Esophagus muscularis mucosa (tissue), 4 donors: ENCODE measurements around the gene CLIC1. TPM values are rescaled to one million over a fixed set of nuclear protein-coding genes. Genes with fewer than 3 reads are reported as not detected.

Experiments
- DNase-seq: peaks from one replicate; pipeline ENCODE4 v3.0.0-alpha.2; 2017; ENCODE audit errors: extremely low spot score
- H3K27ac ChIP-seq, 4 donors: fragments of 200-600 bp; sonication (generic); replicated peaks in 1 of 4; 1 replicate in 3 of 4; 2 replicates in 1 of 4; pipeline ENCODE4 v1.5.1; 2016 to 2019; ENCODE audit warnings: mild to moderate bottlenecking in 1 of 4
- H3K27me3 ChIP-seq, 4 donors: fragments of 200-600 bp; sonication (generic); one replicate each; pipeline versions ENCODE4 v1.5.1 to v1.6.0; 2016 to 2019
- H3K36me3 ChIP-seq, 4 donors: fragments of 200-600 bp; sonication (generic); one replicate each; pipeline ENCODE4 v1.5.1; 2016 to 2019
- H3K4me1 ChIP-seq, 4 donors: fragments of 200-600 bp; sonication (generic); one replicate each; pipeline ENCODE4 v1.5.1; 2016 to 2019
- H3K4me3 ChIP-seq, 4 donors: fragments of 200-600 bp; sonication (generic); 1 replicate in 2 of 4; 2 replicates in 2 of 4; pipeline ENCODE4 v1.5.1; 2016 to 2019; ENCODE audit warnings: mild to moderate bottlenecking in 4 of 4, moderate library complexity in 1 of 4
- H3K9me3 ChIP-seq, 4 donors: fragments of 200-600 bp; sonication (generic); 1 replicate in 3 of 4; 2 replicates in 1 of 4; pipeline ENCODE4 v1.5.1; 2016 to 2019
- CTCF ChIP-seq, 3 experiments: fragments of 200-600 bp in 2 of 3; fragments of 450-650 bp in 1 of 3; sonication (generic) in 2 of 3; IDR thresholded peaks; one replicate each; pipeline ENCODE4 v1.5.1; 2017 to 2019; ENCODE audit warnings: antibody characterized with exemption in 3 of 3, mild to moderate bottlenecking in 2 of 3, moderate library complexity in 1 of 3
- EP300 ChIP-seq: sonication (generic); formaldehyde crosslinking; IDR thresholded peaks from one replicate; pipeline ENCODE4 v1.6.1; 2017; ENCODE audit warnings: antibody characterized with exemption
- POLR2A ChIP-seq: fragments of 450-650 bp; IDR thresholded peaks from one replicate; pipeline ENCODE4 v1.6.1; 2017; ENCODE audit warnings: antibody characterized with exemption, moderate library complexity, mild to moderate bottlenecking, low read depth
- POLR2AphosphoS5 ChIP-seq, 2 donors: sonication (generic); formaldehyde crosslinking; IDR thresholded peaks; one replicate each; pipeline ENCODE4 v1.6.1; 2017; ENCODE audit warnings: antibody characterized with exemption in 2 of 2
- WGBS: methylation state at CpG from one replicate; pipeline ENCODE4 v1.1.5; 2018; 5-methylcytosine and 5-hydroxymethylcytosine counted together
- intact Hi-C: fragments of 100-400 bp; cut with DNase I; formaldehyde crosslinking; loops from one replicate; pipeline ENCODE4 v1.15.1; 2023
- total RNA-seq, 4 donors: library from RNA; depleted of rRNA; stranded (reverse); fragments of >200 nt; gene quantifications; one replicate each; pipeline versions ENCODE4 v1.1.0 to v1.2.1, GENCODE V29; 2016

Gene CLIC1
- total RNA-seq, 4 donors from 2014 or later = 208 to 379 (median 290) TPM

- peaks cover 4 to 21% (median 16%) of the 10 kb centered on the region in 4 donors for H3K4me1 ChIP-seq
- no peak overlapping the region for H3K4me3 ChIP-seq
- no peaks in the 10 kb centered on the region for H3K9me3 ChIP-seq
- peaks cover 0 to 2% (median 0%) of the 10 kb centered on the region in 4 donors for H3K27me3 ChIP-seq
- DNase-seq = no peak
- intact Hi-C loops = no loop called here
- peaks cover 0 to 5% (median 0%) of the 10 kb centered on the region in 4 donors for H3K36me3 ChIP-seq
- WGBS = 95% methylated on average over 8 of the region's 8 CpGs
- H3K27ac ChIP-seq = no peak overlapping the region
- TF ChIP-seq CTCF (IDR thresholded peaks at IDR 0.05) (no peak), POLR2AphosphoS5 (IDR thresholded peaks at IDR 0.05) (no peak), EP300 (no peak), POLR2A (no peak)
Observed at GRCh38 chr6:31761343-31761742, 25.0 kb upstream of the CLIC1 start.

GRCh38 chr6:31760790-31761189, 24.5 kb upstream of the CLIC1 start:
- 91% methylated on average over 5 of the region's 5 CpGs for WGBS
- TF ChIP-seq POLR2AphosphoS5 (IDR thresholded peaks at IDR 0.05) (no peak), POLR2A (no peak), CTCF (IDR thresholded peaks at IDR 0.05) (no peak), EP300 (no peak)
- DNase-seq = no peak
- H3K27me3 ChIP-seq = no peaks in the 10 kb centered on the region
- intact Hi-C loops = no loop called here
- peaks cover 4 to 15% (median 11%) of the 10 kb centered on the region in 4 donors for H3K4me1 ChIP-seq
- H3K36me3 ChIP-seq = peaks cover 0 to 5% (median 0%) of the 10 kb centered on the region in 4 donors
- no peak overlapping the region for H3K27ac ChIP-seq
- H3K4me3 ChIP-seq = no peak overlapping the region
- H3K9me3 ChIP-seq = no peaks in the 10 kb centered on the region

- Histone ChIP-seq H3K27ac (no peak overlapping the region), H3K9me3 (no peaks in the 10 kb centered on the region), H3K27me3 (no peaks in the 10 kb centered on the region), H3K36me3 (peaks cover 0 to 5% (median 0%) of the 10 kb centered on the region in 4 donors), H3K4me3 (no peak overlapping the region), H3K4me1 (peaks cover under 1 to 5% (median 2%) of the 10 kb centered on the region in 4 donors)
- 100% methylated on average over 2 of the region's 2 CpGs for WGBS
- TF ChIP-seq CTCF (IDR thresholded peaks at IDR 0.05) (no peak), POLR2A (no peak), EP300 (no peak), POLR2AphosphoS5 (IDR thresholded peaks at IDR 0.05) (no peak)
- intact Hi-C loops = no loop called here
- DNase-seq = no peak
Observed at GRCh38 chr6:31758281-31758680, 22.0 kb upstream of the CLIC1 start.

- no peaks in the 10 kb centered on the region for H3K27me3 ChIP-seq
- WGBS = 75% methylated on average over 8 of the region's 8 CpGs
- intact Hi-C loops = no loop called here
Observed at GRCh38 chr6:31752739-31753319, 16.5 kb upstream of the CLIC1 start.

More at GRCh38 chr6:31752739-31753319, 16.5 kb upstream of the CLIC1 start:
- Histone ChIP-seq H3K27ac (no peak overlapping the region), H3K4me1 (peaks cover 0 to 3% (median under 1%) of the 10 kb centered on the region in 4 donors), H3K9me3 (no peaks in the 10 kb centered on the region), H3K36me3 (no peaks in the 10 kb centered on the region), H3K4me3 (no peak overlapping the region)
- TF ChIP-seq POLR2AphosphoS5 (IDR thresholded peaks at IDR 0.05) = no peak
- no peak for TF ChIP-seq CTCF (IDR thresholded peaks at IDR 0.05)
- no peak for TF ChIP-seq POLR2A
- no peak for TF ChIP-seq EP300
- no peak for DNase-seq
